Measurements from ENCODE around the gene TBC1D2B.

DNA sequence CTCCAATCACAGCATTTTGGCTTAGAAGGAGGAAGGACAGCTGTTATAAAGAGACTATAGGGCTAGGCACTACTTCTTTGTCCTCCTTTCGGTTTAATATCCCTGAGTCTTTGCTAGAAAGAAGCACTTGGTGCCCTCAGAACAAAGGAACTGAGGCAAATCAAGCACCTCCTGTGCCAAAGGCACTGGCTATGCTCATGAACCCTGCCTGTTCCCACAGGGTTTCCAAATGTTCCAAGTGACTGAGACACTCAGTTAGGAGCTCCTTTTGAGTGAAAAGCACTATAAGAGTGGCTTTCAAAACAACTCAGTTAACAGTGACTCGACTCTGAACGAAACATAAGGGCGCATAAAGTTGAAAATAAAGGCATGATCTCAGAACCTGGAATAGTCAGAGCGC is 25.0 kb downstream of the TBC1D2B start:
- TF ChIP-seq, protein P1, sequence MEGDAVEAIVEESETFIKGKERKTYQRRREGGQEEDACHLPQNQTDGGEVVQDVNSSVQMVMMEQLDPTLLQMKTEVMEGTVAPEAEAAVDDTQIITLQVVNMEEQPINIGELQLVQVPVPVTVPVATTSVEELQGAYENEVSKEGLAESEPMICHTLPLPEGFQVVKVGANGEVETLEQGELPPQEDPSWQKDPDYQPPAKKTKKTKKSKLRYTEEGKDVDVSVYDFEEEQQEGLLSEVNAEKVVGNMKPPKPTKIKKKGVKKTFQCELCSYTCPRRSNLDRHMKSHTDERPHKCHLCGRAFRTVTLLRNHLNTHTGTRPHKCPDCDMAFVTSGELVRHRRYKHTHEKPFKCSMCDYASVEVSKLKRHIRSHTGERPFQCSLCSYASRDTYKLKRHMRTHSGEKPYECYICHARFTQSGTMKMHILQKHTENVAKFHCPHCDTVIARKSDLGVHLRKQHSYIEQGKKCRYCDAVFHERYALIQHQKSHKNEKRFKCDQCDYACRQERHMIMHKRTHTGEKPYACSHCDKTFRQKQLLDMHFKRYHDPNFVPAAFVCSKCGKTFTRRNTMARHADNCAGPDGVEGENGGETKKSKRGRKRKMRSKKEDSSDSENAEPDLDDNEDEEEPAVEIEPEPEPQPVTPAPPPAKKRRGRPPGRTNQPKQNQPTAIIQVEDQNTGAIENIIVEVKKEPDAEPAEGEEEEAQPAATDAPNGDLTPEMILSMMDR (IDR thresholded peaks at IDR 0.05; ENCODE audit: poor library complexity), result no peak
- TF ChIP-seq EZH2 (IDR thresholded peaks at IDR 0.05; ENCODE audit: borderline replicate concordance) (no peak), EZH2phosphoT487 (IDR thresholded peaks at IDR 0.05; ENCODE audit: low read depth, severe bottlenecking, unreplicated experiment) (no peak)
